ENCODE results near the gene SSRP1. TPM values are rescaled to one million over a fixed set of nuclear protein-coding genes. Genes with fewer than 3 reads are reported as not detected.

Gene SSRP1
- total RNA-seq, 1 donor from 2014 or later: 99.4 TPM

GRCh38 chr11:57349491-57350274, 14.0 kb upstream of the SSRP1 start:
- Mint-ChIP-seq H3K9me3 (ENCODE audit: unreplicated experiment) (peaks cover 6% of the 10 kb centered on the region), H3K4me3 (ENCODE audit: unreplicated experiment) (no peak overlapping the region), H3K27ac (ENCODE audit: unreplicated experiment) (no peak overlapping the region), H3K27me3 (ENCODE audit: unreplicated experiment) (peaks cover 22% of the 10 kb centered on the region), H3K36me3 (ENCODE audit: unreplicated experiment) (no peaks in the 10 kb centered on the region), H3K4me1 (ENCODE audit: unreplicated experiment) (peaks cover 5% of the 10 kb centered on the region)
- DNase-seq (ENCODE audit: extremely low spot score, unreplicated experiment): peak; percentile 91
- peak; percentile 92 for TF ChIP-seq CTCF (IDR thresholded peaks at IDR 0.05)

- no peak for TF ChIP-seq CTCF (IDR thresholded peaks at IDR 0.05)
- Mint-ChIP-seq H3K4me1 (ENCODE audit: unreplicated experiment) (peaks cover 5% of the 10 kb centered on the region), H3K9me3 (ENCODE audit: unreplicated experiment) (peaks cover 6% of the 10 kb centered on the region), H3K27ac (ENCODE audit: unreplicated experiment) (no peak overlapping the region), H3K36me3 (ENCODE audit: unreplicated experiment) (no peaks in the 10 kb centered on the region), H3K27me3 (ENCODE audit: unreplicated experiment) (peaks cover 15% of the 10 kb centered on the region), H3K4me3 (ENCODE audit: unreplicated experiment) (no peak overlapping the region)
- no peak for DNase-seq (ENCODE audit: extremely low spot score, unreplicated experiment)
These were observed 13.1 kb upstream of the SSRP1 start for GRCh38 chr11:57348636-57349313.

- Mint-ChIP-seq H3K27me3 (ENCODE audit: unreplicated experiment) (peaks cover 13% of the 10 kb centered on the region), H3K27ac (ENCODE audit: unreplicated experiment) (no peak overlapping the region), H3K9me3 (ENCODE audit: unreplicated experiment) (peaks cover 6% of the 10 kb centered on the region), H3K4me3 (ENCODE audit: unreplicated experiment) (no peak overlapping the region), H3K4me1 (ENCODE audit: unreplicated experiment) (peaks cover 5% of the 10 kb centered on the region), H3K36me3 (ENCODE audit: unreplicated experiment) (no peaks in the 10 kb centered on the region)
- DNase-seq (ENCODE audit: extremely low spot score, unreplicated experiment): no peak
- no peak for TF ChIP-seq CTCF (IDR thresholded peaks at IDR 0.05)
These were observed 12.4 kb upstream of the SSRP1 start for GRCh38 chr11:57348052-57348451.

GRCh38 chr11:57347336-57347735, 11.6 kb upstream of the SSRP1 start:
- H3K27ac Mint-ChIP-seq (ENCODE audit: unreplicated experiment): no peak overlapping the region
- no peak overlapping the region for H3K4me3 Mint-ChIP-seq (ENCODE audit: unreplicated experiment)

More at GRCh38 chr11:57347336-57347735, 11.6 kb upstream of the SSRP1 start:
- Mint-ChIP-seq H3K9me3 (ENCODE audit: unreplicated experiment) (peaks cover 6% of the 10 kb centered on the region), H3K4me1 (ENCODE audit: unreplicated experiment) (peaks cover 5% of the 10 kb centered on the region), H3K27me3 (ENCODE audit: unreplicated experiment) (peaks cover 8% of the 10 kb centered on the region), H3K36me3 (ENCODE audit: unreplicated experiment) (no peaks in the 10 kb centered on the region)
- TF ChIP-seq CTCF (IDR thresholded peaks at IDR 0.05): no peak
- DNase-seq (ENCODE audit: extremely low spot score, unreplicated experiment): no peak

Data from osteocyte (in vitro differentiated cells).